HG03108 (cell line): ENCODE measurements around the gene ADAMTS18.
"Not testable (repeated sequence)": the region's sequence is repeated elsewhere in the genome, so short reads cannot be mapped to it uniquely, and the experiment has no call there.

Experiments
- ATAC-seq: cut with Tn5 transposase; IDR thresholded peaks from one replicate; pipeline ENCODE4 v1.9.1; 2021; ENCODE audit warnings: moderate library complexity; ENCODE audit not compliant: unreplicated experiment

ADAMTS18 gene

GRCh38 chr16:77290451-77291115, 144.3 kb downstream of the ADAMTS18 start:
- no peak for ATAC-seq

GRCh38 chr16:77289331-77289809, 145.5 kb downstream of the ADAMTS18 start:
- ATAC-seq, result no peak

DNA sequence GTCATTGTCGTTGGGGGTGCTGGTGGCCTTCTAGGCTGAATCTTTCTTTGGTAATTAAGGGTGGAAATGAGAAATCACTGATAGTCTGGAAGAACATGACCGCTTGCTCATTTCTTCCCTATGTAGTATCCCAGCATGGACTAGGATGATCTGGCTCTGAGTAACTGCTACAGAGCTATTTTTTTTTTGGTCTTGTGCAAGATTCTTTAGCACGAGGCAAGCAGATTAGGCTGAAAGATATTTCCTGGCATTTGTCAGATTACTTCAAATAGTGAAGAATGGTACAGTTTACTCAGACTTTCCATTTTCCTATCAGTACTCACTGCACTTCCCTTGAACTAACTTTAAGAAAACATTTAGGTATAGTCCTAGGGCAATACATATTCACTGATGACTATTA, 146.6 kb downstream of the ADAMTS18 start:
- no peak for ATAC-seq

- ATAC-seq, result no peak
Measured at GRCh38 chr16:77285676-77286075, 149.2 kb downstream of the ADAMTS18 start.

GRCh38 chr16:77282345-77282744, 152.5 kb downstream of the ADAMTS18 start:
- ATAC-seq, result no peak

DNA sequence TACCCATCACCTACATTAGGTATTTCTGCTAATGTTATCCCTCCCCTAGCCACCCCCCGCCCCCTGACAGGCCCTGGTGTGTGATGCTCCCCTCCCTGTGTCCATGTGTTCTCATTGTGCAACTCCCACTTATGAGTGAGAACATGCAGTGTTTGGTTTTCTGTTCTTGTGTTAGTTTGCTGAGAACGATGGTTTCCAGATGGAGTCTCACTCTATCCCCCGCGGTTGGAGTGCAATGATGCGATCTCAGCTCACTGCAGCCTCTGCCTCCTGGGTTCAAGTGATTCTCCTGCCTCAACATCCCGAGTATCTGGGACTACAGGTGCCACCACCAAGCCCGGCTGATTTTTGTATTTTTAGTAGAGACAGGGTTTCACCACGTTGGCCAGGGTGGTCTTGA, 155.5 kb downstream of the ADAMTS18 start:
- not testable (repeated sequence) for ATAC-seq

DNA sequence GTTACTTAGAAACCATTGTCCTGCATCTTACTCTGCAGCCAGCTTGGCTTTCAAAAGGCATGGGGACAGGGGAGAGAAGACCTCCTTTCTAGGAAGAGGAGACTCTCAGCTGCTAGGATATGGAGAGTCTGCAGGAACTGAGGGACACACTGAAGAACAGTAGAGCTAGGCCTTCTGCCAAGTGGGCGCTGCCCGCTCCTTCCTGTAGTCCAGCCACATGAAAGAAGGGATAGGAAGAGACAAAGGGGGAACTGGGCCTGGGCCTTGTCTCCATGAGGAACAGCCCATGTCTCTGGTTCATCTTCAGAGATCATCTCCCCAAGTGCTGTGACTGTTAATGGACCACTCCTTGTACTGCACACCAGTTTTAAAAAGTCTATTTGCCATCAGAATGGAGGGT, 157.3 kb downstream of the ADAMTS18 start:
- no peak for ATAC-seq

DNA sequence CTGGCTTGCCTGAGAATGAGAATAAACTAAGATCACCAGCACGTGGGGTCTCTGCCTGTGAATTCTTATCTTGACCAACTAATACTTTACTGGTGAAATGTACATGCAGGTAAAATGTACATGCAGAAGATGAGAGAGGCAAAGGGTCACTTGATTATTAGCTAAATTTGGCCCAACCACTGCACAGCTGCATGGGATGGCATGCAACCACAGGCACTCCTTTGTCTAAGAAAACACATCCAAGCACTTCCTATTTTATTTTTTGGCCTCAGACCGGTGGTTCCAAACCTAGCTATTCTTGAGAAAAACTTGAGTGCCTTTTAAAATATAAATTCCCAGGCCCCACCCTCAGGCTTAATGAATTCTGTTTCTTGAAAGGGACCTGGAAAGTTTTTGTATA, 157.7 kb downstream of the ADAMTS18 start:
- ATAC-seq, result no peak

GRCh38 chr16:77276661-77277060, 158.2 kb downstream of the ADAMTS18 start:
- no peak for ATAC-seq

- ATAC-seq, result not testable (repeated sequence)
Measured at GRCh38 chr16:77275303-77275702, 159.5 kb downstream of the ADAMTS18 start.

DNA sequence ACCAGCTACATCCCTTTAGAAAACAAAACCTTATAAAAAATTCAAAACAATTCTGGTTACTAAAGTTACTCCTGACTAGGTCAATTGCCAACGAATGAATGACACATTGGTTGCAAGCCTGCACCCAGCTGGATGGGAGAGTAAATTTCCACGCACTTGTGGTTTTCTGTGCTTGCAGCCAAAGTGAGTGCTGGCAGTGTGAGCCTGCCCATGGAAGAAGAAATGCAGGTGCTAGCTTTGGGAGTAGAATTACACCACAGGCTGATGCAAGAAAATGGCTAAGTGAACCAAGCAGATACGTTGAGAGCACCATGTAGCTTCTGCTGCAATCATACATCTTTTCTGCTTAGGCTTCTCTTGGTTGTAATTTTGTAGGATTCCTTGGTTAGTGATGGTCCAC, 161.0 kb downstream of the ADAMTS18 start:
- ATAC-seq, result no peak

GRCh38 chr16:77271532-77272426, 163.1 kb downstream of the ADAMTS18 start:
- ATAC-seq, result no peak

- ATAC-seq, result not testable (repeated sequence)
Measured at GRCh38 chr16:77266185-77266584, 168.6 kb downstream of the ADAMTS18 start.

GRCh38 chr16:77262971-77263370, 171.9 kb downstream of the ADAMTS18 start:
- no peak for ATAC-seq

DNA sequence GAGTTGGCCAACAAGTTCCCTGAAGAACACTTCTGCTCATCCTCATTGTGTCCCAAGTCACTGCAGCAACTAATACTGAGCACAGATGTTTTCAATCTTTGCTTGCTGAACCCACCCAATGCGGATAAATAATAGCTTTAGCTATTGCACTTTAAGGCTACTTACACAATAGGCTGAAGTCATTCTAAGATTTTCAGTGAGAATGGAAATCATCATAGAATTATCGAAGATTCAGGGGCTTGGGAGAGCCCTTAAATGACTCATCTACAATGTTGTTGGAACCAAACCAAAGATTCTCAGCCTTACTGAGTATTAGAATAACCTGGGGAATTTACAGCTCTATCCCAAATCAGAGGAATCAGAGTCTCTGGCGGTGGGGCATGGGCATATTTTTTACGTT, 184.4 kb downstream of the ADAMTS18 start:
- ATAC-seq, result no peak

DNA sequence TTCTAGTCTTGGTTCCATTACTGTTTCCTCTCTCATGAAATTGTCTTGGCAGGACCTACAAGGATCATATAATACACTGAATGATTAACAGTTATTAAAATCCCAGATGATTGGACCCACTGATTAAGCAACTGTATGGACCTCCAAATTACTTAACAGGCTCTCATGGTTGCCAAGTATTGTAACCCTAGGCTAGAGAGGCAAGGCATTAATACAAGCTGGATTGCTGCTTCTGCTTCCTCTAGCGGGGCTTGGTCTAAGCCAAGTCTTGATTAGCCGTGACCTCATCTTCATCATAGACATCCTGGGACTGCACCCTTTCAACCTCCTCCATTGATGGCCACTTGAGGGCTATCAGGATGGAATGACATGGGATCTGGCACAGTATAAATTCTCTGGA, 188.7 kb downstream of the ADAMTS18 start:
- no peak for ATAC-seq

DNA sequence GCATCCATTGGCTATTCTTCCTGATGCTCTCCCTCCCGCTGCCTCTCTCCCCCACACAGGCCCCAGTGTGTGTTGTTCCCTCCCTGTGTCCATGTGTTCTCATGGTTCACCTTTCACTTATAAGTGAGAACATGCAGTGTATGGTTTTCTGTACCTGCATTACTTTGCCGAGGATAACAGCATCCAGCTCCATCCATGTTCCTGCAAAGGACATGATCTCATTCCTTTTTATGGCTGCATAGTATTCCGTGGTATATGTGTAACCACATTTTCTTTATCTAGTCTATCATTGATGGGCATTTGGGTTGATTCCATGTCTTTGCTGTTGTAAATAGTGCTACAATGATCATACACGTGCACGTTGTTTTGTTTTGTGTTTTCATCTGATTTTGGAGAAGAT, 192.4 kb downstream of the ADAMTS18 start:
- ATAC-seq, result not testable (repeated sequence)

GRCh38 chr16:77238593-77238992, 196.2 kb downstream of the ADAMTS18 start:
- ATAC-seq, result no peak

DNA sequence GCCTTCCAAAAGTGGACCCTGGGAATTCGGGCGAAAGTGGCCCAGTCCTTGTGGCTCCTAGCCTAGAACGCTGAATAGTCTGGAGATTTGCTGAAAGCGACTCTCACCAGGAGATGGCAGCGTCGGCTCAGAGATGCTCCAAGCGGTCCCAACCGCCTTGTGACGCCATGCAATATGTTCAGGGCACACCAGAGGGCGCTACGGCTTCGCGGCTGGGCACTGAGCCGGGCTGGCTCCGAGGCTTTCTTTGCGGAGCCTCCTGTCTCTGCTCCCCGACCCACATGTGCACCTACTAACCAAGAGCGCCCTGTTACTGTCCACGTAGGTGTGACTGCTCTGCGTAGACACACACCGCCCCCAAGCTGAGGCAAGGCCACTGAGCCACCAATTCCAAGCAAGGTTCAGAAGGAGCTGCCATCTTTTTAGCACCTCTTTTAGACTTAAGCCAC, 198.7 kb downstream of the ADAMTS18 start:
- peak; percentile 96 for ATAC-seq

GRCh38 chr16:77234611-77235010, 200.2 kb downstream of the ADAMTS18 start:
- no peak for ATAC-seq

- ATAC-seq, result no peak
Measured at GRCh38 chr16:77233799-77234519, 200.9 kb downstream of the ADAMTS18 start.
